IPS-18a (cell line): ENCODE data around the gene CTNND2.
"Not testable (repeated sequence)": the region's sequence is repeated elsewhere in the genome, so short reads cannot be mapped to it uniquely, and the experiment has no call there.

Experiments
- H3K27ac ChIP-seq: one replicate; pipeline ENCODE4 v1.5.1; 2013; ENCODE audit warnings: low read length
- H3K27me3 ChIP-seq: one replicate; pipeline ENCODE4 v1.6.1; 2013; ENCODE audit warnings: mild to moderate bottlenecking, low read length; ENCODE audit not compliant: control insufficient read depth, insufficient read depth
- H3K36me3 ChIP-seq: one replicate; pipeline ENCODE4 v1.6.1; 2013; ENCODE audit warnings: low read depth, low read length; ENCODE audit not compliant: control insufficient read depth
- H3K4me1 ChIP-seq: one replicate; pipeline ENCODE4 v1.6.1; 2013; ENCODE audit warnings: low read depth, low read length; ENCODE audit not compliant: control insufficient read depth
- H3K4me3 ChIP-seq: one replicate; pipeline ENCODE4 v1.5.1; 2013; ENCODE audit warnings: low read length
- H3K9ac ChIP-seq: one replicate; pipeline ENCODE4 v1.6.1; 2013; ENCODE audit warnings: mild to moderate bottlenecking, low read length, moderate library complexity
- H3K9me3 ChIP-seq: one replicate; pipeline ENCODE4 v1.6.1; 2013; ENCODE audit warnings: low read depth, low read length; ENCODE audit not compliant: control insufficient read depth

CTNND2 gene

DNA sequence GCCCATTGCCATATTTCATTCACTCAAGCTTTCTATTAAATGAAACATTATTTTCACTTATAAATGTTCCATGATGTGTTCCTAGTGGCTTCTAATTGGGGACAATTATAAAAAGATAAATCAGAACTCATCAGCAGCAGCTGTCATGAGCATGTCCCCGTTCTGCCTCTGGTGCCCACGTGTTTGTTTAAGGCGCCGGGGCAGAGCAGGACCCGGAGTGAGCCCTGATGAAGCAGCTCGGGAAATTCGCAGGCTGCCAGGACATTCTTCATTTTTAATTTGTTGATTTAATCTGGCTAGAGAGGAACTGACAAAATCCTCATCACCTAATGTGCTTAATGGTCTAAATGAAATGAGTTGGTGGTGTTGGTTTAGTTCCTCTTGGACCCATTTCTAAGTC, 475.0 kb downstream of the CTNND2 start:
- Histone ChIP-seq H3K27ac (no peak overlapping the region), H3K36me3 (no peaks in the 10 kb centered on the region), H3K4me3 (no peak overlapping the region), H3K4me1 (no peaks in the 10 kb centered on the region), H3K9me3 (no peaks in the 10 kb centered on the region), H3K9ac (no peak overlapping the region), H3K27me3 (no peaks in the 10 kb centered on the region)

DNA sequence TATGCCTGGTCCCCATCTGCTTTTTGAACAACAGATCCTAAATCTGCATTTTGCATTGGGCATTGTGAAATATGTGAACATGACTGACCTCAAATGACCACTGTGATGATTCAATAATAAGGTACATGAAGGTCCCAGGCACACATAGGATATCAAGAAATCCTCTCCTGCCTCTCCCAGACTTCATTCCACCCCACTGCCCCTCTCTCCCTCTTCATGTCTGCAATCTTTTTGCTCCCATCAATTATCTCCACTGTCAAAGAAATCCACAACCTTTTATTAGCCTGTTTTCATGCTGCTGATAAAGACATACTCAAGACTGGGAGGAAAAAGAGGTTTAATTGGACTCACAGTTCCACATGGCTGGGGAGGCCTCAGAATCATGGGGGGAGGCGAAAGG, 476.7 kb downstream of the CTNND2 start:
- Histone ChIP-seq H3K27me3 (no peaks in the 10 kb centered on the region), H3K4me1 (no peaks in the 10 kb centered on the region), H3K9me3 (no peaks in the 10 kb centered on the region), H3K36me3 (no peaks in the 10 kb centered on the region), H3K9ac (no peak overlapping the region), H3K4me3 (no peak overlapping the region), H3K27ac (no peak overlapping the region)

DNA sequence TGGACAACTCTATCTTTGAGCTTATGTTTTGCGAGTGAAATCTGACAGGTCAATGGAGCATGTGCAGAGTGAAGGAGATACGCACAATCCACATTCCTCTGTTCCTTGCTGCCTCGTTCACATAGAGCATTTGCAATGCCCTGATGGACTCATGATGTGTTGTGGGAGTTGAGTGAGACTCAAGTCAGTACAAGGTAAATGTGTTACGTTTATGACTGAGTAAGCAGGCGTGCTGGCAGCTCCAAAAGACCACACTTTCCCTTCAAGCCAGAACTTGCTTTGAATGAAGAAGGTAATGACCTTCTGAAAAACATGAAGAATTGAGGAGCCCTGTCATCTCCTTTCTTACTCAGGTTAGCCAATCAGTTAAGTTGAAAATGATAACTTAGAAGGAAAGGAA, 477.8 kb downstream of the CTNND2 start:
- H3K9ac ChIP-seq: no peak overlapping the region
- H3K9me3 ChIP-seq: no peaks in the 10 kb centered on the region
- no peak overlapping the region for H3K27ac ChIP-seq
- H3K4me1 ChIP-seq: no peaks in the 10 kb centered on the region
- H3K4me3 ChIP-seq: no peak overlapping the region
- no peaks in the 10 kb centered on the region for H3K36me3 ChIP-seq
- H3K27me3 ChIP-seq: no peaks in the 10 kb centered on the region

DNA sequence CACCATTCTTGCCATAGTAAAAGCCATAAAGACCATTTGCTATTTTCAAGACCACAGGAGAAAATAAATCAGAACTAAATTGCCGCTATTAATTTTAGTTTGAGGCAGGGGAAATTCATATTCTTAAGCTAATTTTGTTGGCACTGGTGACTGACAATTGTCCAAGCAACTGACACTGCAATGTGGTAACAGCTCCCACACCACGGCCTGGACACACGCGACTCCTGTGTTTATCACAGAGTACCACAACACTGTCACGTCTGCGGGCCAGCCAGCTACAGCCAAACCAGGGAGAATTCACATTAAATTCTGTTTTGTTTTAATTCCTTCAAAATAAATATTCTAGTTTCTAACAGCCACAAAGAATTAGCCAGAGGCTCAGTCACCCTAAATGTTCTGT, 481.9 kb downstream of the CTNND2 start:
- no peak overlapping the region for H3K27ac ChIP-seq
- no peaks in the 10 kb centered on the region for H3K4me1 ChIP-seq
- no peaks in the 10 kb centered on the region for H3K9me3 ChIP-seq
- H3K36me3 ChIP-seq: no peaks in the 10 kb centered on the region
- no peak overlapping the region for H3K9ac ChIP-seq
- no peaks in the 10 kb centered on the region for H3K27me3 ChIP-seq
- no peak overlapping the region for H3K4me3 ChIP-seq

DNA sequence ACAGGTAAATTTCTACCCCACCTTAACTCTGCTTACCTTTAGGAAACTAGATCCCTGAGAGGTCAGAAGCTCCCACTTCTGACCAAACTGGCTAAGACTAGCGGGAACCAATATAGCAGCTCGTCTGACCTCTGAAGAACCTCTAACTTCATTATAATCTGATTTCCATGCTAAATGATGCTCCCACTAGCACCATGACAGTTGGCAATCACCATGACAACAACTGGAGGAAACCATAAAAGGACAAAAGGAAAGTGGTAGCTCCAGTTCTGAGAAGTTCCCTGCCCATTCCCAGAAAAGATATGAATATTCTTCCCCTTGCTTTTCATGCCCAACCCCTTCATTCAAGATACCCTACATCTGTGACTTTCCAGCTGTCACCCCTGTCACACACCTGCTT, 483.3 kb downstream of the CTNND2 start:
- Histone ChIP-seq H3K27ac (no peak overlapping the region), H3K27me3 (no peaks in the 10 kb centered on the region)

DNA sequence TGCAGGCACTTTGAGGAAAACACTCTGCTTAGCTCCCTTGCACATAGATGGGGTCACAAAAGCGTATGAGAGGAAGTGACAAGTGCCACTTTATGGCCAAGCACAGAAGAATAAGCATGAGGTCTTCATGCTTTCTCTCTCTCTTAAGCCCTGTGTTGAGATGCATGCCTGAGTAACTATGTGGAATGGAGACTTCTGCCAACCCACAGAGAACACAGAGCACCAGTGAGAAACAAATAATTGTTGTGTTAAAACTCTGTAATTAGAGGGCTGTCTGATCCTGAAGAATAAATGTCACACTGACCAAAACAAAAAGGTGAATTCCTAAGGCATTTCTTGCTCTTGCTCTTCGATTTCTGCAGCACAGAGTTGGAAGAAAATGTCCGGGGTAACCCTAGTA, 488.5 kb downstream of the CTNND2 start:
- Histone ChIP-seq H3K4me1 (no peaks in the 10 kb centered on the region), H3K36me3 (no peaks in the 10 kb centered on the region), H3K4me3 (no peak overlapping the region), H3K9ac (no peak overlapping the region), H3K9me3 (no peaks in the 10 kb centered on the region), H3K27me3 (no peaks in the 10 kb centered on the region), H3K27ac (no peak overlapping the region)

More for the DNA sequence above, 483.3 kb downstream of the CTNND2 start:
- no peaks in the 10 kb centered on the region for H3K9me3 ChIP-seq
- H3K9ac ChIP-seq: no peak overlapping the region
- H3K4me1 ChIP-seq: no peaks in the 10 kb centered on the region
- H3K36me3 ChIP-seq: no peaks in the 10 kb centered on the region
- no peak overlapping the region for H3K4me3 ChIP-seq

DNA sequence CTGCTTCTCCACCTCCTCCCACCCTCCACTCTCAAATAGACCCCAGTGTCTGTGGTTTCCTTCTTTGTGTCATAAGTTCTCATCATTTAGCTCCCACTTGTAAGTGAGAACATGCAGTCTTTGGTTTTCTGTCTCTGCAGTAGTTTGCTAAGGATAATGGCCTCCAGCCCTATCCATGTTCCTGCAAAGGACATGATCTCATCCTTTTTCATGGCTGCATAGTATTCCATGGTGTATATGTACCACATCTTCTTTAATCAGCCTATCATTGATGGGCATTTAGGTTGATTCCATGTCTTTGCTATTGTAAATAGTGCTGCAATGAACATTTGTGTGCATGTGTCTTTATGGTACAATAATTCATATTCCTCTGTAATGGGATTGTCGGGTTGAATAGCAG, 489.5 kb downstream of the CTNND2 start:
- not testable (repeated sequence) for H3K36me3 ChIP-seq, H3K9ac ChIP-seq, H3K9me3 ChIP-seq, H3K4me3 ChIP-seq, H3K27ac ChIP-seq, H3K27me3 ChIP-seq, H3K4me1 ChIP-seq

DNA sequence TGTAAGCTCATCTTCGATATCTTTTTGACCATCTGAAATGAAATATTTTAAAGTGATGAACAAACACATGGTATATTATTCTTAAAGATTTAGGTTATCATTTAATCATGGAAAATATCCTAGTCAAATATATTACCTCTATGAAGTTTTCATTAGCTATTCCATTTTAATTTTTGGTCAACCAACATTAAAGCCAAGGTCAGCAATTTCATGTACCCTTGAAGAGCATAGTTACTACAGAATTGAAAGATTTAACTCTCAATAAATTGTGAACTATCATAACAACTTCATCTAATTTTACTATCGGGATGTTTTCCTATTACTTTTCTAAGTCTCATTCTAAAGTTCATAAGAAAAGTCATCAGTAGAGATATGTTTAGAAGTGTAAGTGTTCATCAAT, 492.6 kb downstream of the CTNND2 start:
- Histone ChIP-seq H3K4me3 (no peak overlapping the region), H3K27me3 (no peaks in the 10 kb centered on the region), H3K4me1 (no peaks in the 10 kb centered on the region), H3K9me3 (no peaks in the 10 kb centered on the region), H3K27ac (no peak overlapping the region), H3K36me3 (no peaks in the 10 kb centered on the region), H3K9ac (no peak overlapping the region)

DNA sequence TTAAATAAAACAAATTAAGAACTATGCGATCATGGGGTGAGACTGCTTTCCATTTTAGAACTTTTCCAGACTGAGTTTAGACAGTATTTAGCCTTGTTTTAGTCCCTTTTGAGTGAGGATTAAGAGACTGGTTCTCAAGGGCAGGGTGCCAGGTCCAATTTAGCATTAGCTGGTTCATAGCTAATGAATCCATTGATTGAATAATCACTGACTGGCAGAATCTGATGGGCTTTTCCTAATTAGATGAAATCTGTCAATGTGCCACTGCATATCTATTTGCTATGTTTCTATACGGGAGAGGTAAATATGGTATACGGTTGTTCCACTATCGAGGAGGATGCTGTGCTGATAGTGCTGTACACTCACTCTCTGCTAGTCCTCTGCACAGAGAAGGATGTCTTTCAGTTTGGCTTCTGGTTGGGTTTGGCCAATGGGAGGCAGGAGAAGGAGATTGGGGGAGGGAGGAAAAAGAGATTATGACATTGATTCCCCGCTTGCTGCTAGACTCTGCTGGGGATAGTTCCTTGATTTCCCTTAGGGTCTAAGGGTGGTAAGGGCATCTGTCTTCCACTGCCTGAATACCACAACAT, 496.6 kb downstream of the CTNND2 start:
- no peak overlapping the region for H3K9ac ChIP-seq
- no peaks in the 10 kb centered on the region for H3K4me1 ChIP-seq
- H3K36me3 ChIP-seq: no peaks in the 10 kb centered on the region
- no peaks in the 10 kb centered on the region for H3K9me3 ChIP-seq
- no peak overlapping the region for H3K27ac ChIP-seq
- no peaks in the 10 kb centered on the region for H3K27me3 ChIP-seq
- no peak overlapping the region for H3K4me3 ChIP-seq

DNA sequence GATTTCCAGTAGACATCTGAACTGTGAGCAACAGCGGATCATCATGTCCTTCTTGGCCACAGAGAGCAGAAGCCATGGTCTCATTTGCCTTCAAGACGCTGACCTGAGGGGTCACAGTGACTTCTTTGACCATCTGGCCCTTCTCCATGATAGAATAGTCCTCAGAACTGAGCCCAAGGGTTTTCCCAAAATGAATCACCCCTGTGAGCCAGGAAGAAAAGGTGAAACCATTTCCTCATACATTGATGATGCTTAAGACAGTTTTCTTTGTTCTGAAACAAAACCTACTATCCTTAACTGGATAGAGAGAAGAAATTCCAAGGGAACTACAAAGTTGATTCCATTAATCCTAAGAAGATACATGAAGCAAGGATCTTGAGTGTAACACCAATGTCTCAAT, 503.9 kb downstream of the CTNND2 start:
- H3K27me3 ChIP-seq: no peaks in the 10 kb centered on the region
- H3K36me3 ChIP-seq: no peaks in the 10 kb centered on the region

DNA sequence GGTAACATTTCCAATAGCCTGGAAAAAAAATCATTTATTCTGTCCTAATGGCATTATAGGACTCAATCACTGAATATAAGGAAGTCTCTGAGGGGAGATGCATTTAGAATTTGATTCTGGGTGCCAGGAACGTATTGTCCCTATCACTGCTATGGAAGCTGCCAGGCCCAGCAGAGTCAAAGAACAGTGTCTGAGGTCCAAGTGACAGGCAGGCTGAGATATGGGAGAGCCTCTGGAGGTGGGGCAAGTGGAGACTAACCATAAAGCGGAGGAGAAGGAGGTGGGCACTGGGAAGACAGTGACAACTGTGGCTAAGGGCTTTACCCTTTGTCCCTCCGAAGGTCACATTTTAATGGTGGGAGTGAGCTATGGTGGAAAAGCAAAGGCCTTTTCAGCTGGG, 505.5 kb downstream of the CTNND2 start:
- Histone ChIP-seq H3K4me3 (no peak overlapping the region), H3K9ac (no peak overlapping the region), H3K36me3 (no peaks in the 10 kb centered on the region), H3K27ac (no peak overlapping the region), H3K4me1 (no peaks in the 10 kb centered on the region), H3K27me3 (no peaks in the 10 kb centered on the region), H3K9me3 (no peaks in the 10 kb centered on the region)

More for the DNA sequence above, 503.9 kb downstream of the CTNND2 start:
- H3K27ac ChIP-seq: no peak overlapping the region
- H3K4me1 ChIP-seq: no peaks in the 10 kb centered on the region
- H3K9me3 ChIP-seq: no peaks in the 10 kb centered on the region
- no peak overlapping the region for H3K4me3 ChIP-seq
- H3K9ac ChIP-seq: no peak overlapping the region

DNA sequence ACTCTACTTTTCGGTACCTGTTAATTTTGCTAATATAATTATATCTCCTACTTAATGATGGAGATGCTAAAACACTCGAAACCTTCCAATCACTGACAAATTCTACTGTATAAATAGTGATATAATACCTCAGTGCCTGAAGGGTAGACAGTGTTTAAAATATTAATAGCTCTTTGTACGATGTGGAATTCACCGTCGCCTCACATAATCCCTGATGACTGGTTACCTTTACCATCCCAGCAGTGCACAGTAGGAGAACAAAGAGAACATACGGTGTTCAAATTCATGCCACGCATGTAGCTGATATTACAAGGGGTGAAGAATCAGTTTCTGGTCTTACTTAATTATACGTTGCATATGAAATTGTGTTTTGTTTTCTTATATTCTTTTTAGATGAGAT, 506.7 kb downstream of the CTNND2 start:
- Histone ChIP-seq H3K27ac (no peak overlapping the region), H3K4me3 (no peak overlapping the region), H3K36me3 (no peaks in the 10 kb centered on the region), H3K9ac (no peak overlapping the region), H3K27me3 (no peaks in the 10 kb centered on the region), H3K4me1 (no peaks in the 10 kb centered on the region), H3K9me3 (no peaks in the 10 kb centered on the region)
